ENCODE results near the gene RESF1.

The RESF1 gene

DNA sequence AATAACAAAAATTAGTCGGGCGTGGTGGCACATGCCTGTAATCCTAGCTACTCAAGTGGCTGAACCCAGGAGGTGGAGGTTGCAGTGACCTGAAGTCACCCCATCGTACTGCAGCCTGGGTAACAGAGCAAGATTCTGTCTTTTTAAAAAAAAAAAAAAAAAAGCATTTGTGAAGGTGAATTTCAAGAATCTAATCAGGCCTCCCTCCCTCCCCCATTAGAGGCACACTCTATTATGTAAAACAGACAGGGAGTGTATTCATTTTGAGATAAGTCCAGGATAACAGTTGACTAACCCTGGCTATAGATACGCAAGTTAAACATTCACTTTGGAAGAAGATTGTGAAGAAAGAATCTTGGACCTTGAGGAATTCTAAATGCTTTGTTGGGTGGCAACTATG is 2.9 kb downstream of the RESF1 start:
- DNase-seq: no peak

DNA sequence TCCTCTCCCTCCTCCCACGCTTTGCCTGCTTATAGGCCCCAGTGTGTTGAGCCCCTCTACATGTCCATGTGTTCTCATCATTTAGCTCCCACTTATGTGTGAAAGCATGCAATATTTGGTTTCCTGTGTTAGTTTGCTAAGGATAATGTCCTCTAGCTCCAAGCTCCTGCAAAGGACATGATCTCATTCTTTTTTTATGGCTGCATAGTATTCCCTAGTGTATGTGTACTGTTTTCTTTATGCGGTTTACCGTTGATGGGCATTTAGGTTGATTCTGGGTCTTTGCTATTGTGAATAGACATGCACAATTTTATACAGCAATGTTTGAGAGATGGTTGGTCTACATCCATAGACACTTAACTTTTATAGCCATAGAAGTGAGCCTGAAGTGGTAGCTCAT is 5.1 kb downstream of the RESF1 start:
- DNase-seq: no peak

DNA sequence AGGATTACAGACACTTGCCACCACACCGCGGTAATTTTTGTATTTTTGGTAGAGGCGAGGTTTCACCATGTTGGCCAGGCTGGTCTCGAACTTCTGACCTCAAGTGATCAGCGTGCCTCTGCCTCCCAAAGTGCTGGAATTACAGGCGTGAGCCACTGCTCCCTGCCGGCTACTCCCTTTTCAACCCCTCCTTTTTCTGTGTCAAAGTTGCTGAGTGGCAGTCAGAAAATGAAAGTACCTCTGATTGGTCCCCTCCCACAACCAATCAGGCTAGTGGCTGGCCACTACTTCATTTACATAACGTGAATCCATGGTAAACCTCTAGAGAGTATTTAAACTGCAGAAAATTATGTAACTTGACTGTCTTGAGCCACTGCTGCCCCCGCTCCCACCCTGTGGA is 5.9 kb downstream of the RESF1 start:
- no peak for DNase-seq

DNA sequence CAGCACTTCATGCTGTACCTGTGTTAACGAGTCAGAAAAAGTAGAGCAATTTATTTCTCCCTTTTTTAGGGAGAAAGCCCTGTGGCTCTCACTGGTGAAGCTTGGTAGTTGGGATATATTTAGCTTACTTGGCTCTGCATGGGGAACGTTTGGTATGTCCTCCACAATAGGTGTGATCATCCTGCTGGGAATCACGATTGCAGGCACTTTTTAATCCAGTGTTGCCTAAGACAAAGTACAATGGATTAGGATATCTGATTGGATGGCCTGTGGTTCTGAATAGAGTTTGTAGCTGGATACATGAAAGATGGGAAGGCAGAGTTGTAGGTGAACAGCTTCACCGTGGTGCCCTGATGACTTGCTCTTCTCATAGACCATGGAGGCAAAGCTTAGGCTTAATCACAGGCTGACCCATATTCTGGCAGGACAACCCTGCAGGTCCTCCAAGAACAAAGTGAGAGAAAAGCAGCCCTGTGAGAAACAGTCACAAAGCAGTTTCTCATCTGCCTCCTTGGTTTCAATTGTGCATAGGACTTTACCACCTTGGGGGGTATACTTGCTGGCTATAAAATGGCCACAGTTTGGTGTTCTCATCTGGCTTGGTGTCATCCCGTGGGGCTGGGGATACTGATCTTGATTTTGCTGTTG is 7.5 kb downstream of the RESF1 start:
- DNase-seq: no peak

DNA sequence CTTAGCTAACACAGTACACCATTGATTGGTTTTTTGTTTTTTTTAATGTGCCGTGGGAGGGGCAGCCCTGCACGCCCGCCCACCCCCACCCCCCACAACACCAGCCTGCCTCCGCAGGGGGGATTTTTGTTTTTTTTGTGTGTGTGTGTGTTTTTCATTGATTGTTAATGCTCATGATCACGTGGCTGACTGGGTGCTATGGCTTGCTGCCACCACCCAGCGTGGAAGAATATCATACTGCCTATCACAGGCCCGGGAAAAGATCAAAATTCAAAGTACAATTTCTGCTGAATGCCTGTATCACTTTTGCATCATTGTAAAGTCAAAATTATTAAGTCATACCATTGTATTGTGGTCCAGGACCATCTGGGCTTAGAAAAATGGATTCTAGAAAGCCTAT is 8.3 kb downstream of the RESF1 start:
- DNase-seq: no peak

DNA sequence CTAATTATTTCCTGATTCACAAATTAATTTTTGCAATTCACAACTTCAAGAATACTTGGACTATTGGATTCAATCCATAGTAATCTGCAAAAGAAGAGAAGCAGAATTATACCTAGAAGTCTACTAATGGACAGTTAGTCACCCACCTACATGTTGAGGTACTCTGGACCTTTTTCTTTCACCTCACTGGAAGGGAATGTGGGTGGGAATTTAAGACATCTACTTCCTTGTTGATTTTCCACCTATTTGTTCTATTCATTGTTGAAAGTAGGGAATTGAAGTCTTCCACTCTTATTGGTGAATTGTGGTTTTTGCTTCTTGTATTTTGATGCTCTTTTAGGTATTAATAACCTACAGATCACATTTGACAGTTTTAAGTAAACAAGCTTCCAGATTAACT is 11.0 kb downstream of the RESF1 start:
- DNase-seq: no peak

DNA sequence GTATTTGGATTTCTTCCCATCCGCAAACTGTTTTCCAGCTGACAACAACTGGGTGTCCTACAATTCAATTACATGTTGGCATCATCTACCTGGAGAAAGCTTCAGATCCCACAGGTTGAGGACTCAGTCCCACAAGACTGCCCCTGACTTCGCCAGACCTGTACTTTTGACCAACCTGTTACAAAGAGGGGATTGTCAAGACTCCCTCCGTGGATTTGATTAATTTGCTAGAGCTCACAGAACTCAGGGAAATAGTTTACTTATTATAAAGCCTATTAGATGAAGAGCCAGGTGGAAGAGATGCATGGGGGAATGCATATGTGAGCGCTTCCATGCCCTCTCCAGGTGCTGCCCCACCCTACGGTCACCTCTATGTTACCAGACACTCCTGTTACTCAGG is 14.6 kb downstream of the RESF1 start:
- no peak for DNase-seq

DNA sequence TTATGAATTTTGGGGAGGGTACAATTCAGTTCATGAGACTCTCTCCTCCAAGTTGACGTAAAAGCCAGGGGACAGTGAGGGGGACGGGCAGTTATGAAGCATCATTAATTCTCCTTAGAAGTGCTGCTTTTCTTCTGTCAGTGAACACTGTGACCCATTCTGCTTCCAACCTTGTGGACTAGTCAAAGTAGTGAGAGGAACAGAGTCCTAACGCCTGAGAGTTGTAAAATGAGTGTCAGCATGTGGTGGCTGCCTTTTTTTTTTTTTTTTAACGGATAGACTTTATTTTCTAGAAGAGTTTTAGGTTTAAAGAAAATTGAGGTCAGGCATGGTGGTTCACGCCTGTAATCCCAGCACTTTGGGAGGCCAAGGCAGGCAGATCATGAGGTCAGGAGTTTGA is 15.5 kb downstream of the RESF1 start:
- no peak for DNase-seq

DNA sequence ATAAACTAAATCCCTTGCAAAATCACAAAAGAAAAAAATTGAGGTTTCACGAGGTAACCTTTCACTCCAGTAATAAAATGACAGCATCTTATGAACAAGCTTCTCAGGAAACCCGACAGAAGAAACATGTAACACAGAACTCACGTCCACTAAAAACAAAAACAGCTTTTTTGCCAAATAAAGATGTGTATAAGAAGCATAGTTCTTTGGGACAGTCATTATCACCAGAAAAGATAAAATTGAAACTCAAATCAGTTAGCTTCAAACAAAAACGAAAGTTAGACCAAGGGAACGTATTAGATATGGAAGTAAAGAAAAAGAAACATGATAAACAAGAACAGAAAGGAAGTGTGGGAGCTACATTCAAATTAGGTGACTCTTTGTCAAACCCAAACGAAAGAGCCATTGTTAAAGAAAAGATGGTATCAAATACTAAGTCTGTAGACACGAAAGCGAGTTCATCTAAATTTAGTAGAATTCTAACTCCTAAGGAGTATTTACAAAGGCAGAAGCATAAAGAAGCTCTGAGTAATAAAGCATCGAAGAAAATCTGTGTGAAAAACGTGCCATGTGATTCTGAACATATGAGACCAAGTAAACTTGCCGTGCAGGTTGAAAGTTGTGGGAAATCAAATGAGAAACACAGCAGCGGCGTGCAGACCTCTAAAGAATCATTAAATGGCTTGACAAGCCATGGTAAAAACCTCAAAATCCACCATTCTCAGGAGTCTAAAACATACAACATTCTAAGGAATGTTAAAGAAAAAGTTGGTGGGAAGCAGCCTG is 25.8 kb downstream of the RESF1 start:
- no peak for DNase-seq

DNA sequence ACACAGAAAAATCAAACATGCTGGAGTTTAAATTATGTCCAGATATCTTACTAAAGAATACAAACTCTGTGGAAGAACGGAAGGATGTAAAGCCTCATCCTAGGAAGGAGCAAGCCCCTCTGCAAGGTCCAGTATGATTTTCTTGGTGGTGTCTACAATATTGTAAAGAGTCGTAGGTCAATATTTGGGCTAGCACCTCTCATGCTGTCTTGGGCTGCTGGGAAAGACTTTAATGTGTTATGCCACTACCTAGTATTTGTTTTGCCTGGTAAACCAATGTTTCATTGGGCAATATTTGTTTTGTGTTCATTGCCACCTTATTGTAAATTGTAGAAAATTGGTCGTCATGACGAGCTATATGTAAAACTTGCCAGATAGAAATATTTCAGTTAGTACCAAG is 26.6 kb downstream of the RESF1 start:
- no peak for DNase-seq

DNA sequence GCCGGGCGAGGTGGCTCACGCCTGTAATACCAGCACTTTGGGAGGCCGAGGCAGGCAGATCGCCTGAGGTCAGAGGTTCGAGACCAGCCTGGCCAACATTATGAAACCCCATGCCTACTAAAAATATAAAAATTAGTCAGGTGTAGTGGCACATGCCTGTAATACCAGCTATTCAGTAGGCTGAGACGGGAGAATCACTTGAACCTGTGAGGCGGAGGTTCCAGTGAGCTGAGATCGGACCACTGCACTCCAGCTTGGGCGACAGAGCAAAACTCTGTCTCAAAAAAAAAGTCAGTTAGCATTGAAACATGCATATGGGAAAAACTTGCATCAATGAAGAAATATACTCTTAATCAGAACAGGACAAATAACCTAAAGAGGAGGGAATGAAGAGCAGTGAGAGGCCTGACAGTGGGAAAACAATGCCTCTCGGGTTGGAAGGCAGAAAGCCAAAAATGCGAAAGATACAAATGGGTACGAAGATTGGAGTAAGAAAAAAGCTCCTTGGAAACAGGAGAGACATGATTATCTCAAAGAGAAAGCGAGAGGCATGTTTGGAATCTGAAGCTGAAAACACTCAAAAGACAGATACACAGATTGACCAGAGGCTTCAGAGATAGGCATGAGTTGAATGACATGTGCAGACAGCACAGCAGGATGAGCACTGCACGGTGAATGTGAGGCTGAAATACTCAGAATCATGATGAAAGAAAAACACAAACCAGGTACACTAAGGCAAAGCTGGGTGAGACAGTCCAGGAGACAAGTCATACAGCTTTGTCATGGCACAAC is 30.6 kb downstream of the RESF1 start:
- no peak for DNase-seq

DNA sequence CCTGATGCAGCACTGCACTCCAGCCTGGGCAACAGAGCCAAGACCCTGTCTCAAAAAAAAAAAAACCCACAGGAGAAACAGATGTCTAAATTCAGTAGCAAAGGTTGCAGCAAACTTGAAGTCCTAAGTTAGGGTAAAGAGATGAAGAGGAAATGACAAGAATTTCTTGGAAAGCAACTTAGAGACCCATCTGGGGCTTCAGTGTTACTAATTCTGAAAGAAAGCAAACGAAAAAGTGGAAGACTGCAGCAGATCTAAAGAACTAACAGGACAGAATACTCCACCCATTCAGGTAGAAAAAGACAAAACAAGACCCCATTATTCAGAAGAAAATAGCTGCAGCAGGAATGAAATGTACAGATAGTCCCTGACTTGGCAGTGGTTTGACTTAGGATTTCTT is 31.9 kb downstream of the RESF1 start:
- no peak for DNase-seq

DNA sequence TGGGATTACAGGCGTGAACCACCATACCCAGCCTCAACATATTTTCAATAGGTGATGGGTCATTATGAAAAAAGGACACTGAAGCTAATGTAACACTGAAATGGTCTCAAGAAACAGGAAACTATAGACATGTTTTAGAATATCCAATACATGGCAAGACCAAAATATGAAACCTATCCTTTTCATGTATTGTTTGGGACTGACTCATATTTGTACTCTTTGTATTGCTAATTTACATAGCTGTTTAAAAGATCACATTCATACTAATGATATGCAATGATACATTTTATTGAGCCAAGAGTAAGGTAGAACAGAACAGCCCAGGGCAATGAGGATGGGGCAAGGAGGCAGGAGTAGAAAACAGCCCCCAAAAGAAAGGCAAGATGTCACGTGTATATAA is 32.6 kb downstream of the RESF1 start:
- DNase-seq: no peak

DNA sequence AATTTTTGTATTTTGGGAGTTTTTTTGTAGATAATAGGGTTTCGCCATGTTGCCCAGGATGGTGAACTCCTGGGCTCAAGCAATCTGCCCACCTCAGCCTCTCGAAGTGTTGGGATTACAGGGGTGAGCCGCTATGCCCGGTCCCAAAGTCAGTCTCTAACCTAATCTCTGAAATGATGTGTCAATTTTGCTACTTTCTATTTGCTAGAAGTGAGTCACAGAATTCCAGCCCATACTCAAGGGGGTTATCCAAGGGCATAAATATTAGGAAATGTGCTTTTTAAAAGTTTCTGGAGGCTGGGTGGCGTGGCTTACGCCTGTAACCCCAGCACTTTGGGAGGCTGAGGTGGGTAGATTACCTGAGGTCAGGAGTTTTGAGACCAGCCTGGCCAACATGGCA is 40.5 kb downstream of the RESF1 start:
- DNase-seq: no peak

DNA sequence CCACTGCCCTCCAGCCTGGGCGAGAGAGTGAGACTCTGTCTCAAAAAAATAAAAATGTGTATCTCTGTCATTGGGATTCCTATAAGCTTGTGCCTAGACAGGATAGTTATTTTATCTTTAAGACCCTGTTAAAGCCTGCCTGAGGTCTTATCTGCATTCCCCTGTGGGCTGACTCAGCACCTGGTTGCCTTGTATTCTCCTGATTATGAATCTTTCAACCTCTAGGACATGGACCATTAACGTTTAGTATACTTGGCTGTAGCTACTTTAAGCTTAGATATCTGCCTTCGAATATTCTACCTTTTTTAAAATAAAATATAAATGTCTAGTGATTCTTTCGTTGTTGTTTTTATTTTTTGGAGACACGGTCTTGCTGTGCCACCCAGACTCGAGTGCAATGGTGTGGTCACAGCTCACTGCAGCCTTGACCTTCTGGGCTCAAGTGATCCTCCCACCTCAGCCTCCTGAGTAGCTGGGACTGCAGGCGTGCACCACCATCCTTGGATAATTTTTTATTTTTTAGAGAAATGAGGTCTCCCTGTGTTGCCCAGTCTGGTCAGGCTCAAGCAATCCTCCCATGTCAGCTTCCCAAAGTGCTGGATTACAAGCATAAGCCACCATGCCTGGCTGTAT is 41.3 kb downstream of the RESF1 start:
- no peak for DNase-seq

DNA sequence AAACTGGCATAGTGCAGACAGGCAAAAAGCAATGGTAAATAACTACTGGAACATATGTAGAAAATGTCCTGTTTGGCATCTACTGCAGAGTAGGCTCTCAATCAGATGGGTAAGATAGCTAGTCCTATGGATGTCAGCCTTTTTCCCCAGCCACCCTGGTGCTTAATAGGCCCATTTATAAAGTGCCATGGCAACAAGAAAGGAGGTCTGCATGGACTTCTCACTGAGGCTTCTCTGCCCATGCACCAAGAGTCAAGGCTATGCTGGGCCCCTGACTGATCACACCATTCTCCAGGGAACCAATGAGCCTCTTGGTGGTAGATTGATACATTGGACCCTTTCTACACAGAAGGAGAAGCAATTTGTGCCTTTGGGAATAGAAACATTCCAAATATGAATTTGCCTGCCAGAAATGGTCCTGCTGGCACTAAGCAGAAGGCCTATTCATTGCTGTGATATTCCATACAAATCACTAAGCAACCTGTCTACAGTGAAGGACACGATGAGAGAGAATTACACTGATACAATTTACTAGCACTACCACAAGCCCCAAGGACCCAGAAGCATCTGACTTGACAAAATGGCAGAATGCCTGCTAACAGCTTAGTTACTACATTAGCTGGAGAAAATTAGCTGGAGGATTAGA is 43.8 kb downstream of the RESF1 start:
- DNase-seq: no peak

DNA sequence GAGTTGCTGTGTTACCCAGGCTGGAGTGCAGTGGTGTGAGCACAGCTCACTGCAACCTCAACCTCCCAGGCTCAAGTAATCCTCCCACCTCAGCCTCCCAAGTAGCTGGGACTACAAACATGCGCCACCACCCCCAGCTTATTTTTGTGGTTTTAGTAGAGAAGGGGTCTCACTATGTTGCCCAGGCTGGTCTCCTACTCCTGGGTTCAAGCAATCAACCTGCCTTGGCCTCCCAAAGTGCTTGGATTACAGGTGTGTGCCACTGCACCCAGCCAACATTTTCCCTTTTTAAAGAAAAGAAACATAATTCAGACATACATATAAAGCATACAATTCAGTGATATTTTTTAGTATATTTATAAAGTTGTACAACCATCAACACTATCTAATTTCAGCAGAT is 44.4 kb downstream of the RESF1 start:
- DNase-seq: no peak

DNA sequence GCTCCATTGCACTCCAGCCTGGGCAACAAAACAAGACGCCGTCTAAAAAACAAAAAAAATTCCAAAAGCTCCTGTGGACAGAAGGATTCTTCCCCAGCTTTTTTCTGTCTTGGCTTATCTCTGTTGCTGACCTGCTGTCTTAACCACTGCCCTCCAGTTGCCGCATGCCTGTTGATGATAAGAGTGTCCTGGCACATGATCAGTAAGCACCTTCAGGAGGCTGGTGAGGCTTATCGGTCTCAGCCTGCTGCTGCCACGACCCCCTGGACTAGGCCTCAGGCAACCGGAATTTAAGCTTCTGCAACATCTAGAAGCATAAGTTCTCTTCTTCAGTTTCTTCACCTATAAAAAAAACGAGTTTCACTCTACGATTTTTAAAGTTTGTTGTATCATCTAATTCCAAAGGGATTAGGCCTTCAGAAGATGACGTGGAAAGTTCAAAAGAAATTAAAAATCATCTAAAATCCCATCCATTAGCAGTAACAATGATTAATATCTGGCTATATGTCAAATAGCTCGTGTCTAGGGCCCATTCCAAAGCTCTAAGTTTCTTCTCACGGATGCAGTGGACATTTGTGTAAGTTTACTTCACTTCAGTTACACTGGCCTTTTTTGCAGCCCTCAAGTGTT is 46.4 kb downstream of the RESF1 start:
- no peak for DNase-seq

All from SHP77 (cell line).